Motor neuron (in vitro differentiated cells): ENCODE data around the gene CPAMD8. TPM values are rescaled to one million over a fixed set of nuclear protein-coding genes. Genes with fewer than 3 reads are reported as not detected.
"Not testable (repeated sequence)": the region's sequence is repeated elsewhere in the genome, so short reads cannot be mapped to it uniquely, and the experiment has no call there.

ENCODE experiments used
- ATAC-seq, 8 experiments: fragments of 200-7000 bp; cut with Tn5 transposase; replicated peaks in 6 of 8; 2 replicates each; pipeline ENCODE4 v1.8.0; 2021; ENCODE audit warnings: mild to moderate bottlenecking in 8 of 8, moderate library complexity in 8 of 8
- H3K27ac ChIP-seq, 2 donors: fragments of 250-450 bp; sonication (Bioruptor Pico); 2 replicates each; pipeline ENCODE4 v1.9.0; 2021; ENCODE audit warnings: antibody characterized with exemption in 2 of 2, mild to moderate bottlenecking in 2 of 2, moderate library complexity in 1 of 2
- H3K4me1 ChIP-seq, 2 donors: fragments of 250-450 bp; sonication (Bioruptor Pico); replicated peaks in 1 of 2; 2 replicates each; pipeline ENCODE4 v1.6.1; 2021; ENCODE audit warnings: antibody characterized with exemption in 2 of 2, mild to moderate bottlenecking in 2 of 2, moderate library complexity in 1 of 2
- H3K4me3 ChIP-seq, 5 donors: fragments of 250-450 bp; sonication (Bioruptor Pico); 2 replicates each; pipeline ENCODE4 v1.9.0; 2021; ENCODE audit warnings: antibody characterized with exemption in 5 of 5, mild to moderate bottlenecking in 5 of 5, moderate library complexity in 4 of 5
- WGBS, 10 experiments: fragments of 450-650 bp; shearing (Covaris generic); methylation state at CpG; one replicate each; pipeline ENCODE4 v1.0.0; 2022; 5-methylcytosine and 5-hydroxymethylcytosine counted together
- in situ Hi-C, 9 experiments: fragments of 400-800 bp; cut with MboI; loops; one replicate each; pipeline ENCODE4 v1.15.0; 2021; ENCODE audit warnings: low sequenced_read_pairs in 9 of 9, low pct_unique_long_range_greater_than_20kb in 2 of 9; ENCODE audit not compliant: unreplicated experiment in 9 of 9
- total RNA-seq, 8 experiments: library from RNA; unstranded; fragments of 300-600 nt; gene quantifications; 2 replicates each; pipeline versions ENCODE4 v1.2.3 to v1.2.4, GENCODE V29; 2022

CPAMD8 gene
- total RNA-seq, 8 experiments from 2014 or later: 0.36 to 6.5 (median 3.6) TPM

DNA sequence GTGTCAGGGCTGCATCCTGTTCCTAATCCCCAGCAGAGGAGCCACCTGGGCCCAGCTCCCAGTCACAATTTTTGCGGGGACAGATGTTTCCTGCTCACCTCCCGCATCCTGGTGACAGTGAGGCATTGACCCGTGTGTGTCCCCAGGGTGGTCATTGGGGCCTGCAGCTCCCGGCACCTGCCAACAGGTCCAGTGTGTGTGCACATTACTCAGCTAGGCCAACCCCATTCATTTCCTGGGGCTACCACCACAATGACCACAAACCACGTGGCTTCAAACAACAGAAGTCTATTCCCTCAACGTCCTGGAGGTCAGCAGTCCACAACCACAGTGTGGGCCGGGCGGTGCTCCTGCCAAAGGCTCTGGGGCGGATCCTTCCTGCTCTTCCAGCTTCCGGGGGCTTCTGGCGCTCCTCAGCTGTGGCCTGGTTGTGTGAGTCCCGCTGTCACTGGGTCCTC is 149.7 kb downstream of the CPAMD8 start:
- in situ Hi-C loops: no loop called here
- Histone ChIP-seq H3K4me1 (no peaks in the 10 kb centered on the region), H3K27ac (no peak overlapping the region), H3K4me3 (no peak overlapping the region)
- no peak for ATAC-seq
- 96 to 100% (median 99%) methylated on average over 1 to 7 of the region's 12 CpGs; no CpG with 5 or more reads in 6 of the 10 experiments for WGBS, 10 experiments

DNA sequence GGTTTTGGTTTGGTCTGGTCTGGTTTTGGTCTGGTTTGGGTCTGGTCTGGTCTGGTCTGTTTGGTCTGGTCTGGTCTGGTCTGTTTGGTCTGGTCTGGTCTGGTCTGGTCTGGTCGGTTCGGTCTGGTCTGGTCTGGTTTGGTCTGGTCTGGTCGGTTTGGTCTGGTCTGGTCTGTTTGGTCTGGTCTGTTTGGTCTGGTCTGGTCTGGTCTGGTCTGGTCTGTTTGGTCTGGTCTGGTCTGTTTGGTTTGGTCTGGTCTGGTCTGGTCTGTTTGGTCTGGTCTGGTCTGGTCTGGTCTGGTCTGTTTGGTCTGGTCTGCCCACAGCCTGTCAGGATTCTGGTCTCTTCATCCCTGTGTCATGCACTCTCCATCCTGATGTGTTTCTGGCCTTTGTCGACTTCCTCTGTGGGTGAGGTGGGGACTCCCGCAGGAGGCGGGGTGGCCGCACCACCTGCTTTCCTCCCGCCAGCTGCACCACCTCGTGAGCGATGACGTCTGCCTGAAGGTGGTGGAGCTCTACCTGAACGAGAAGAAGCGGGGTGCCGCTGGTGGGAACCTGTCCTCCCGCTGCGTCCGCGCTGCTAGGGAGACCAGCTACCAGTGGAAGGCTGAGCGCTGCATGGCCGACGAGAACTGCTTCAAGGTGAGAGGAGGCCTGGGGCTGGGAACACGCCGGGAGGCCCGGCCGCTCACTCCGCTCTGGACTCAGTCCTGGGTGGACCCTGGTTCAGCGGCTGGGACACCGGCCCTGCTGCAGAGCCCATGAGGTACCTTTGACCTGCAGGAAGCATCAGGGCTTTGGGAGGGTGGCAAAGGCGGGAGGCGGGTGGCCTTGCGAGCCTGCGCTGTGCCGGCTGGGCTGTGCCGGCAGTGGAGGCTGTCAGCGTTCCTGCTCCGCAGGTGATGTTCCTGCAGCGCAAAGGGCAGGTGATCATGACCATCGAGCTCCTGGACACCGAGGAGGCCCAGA is 150.7 kb downstream of the CPAMD8 start:
- peak in 2 of 8 experiments; percentile 4 to 10 for ATAC-seq
- 91 to 100% (median 94%) methylated on average over 1 to 21 of the region's 39 CpGs; no CpG with 5 or more reads in 4 of the 10 experiments for WGBS, 10 experiments
- no peak overlapping the region for H3K27ac ChIP-seq

DNA sequence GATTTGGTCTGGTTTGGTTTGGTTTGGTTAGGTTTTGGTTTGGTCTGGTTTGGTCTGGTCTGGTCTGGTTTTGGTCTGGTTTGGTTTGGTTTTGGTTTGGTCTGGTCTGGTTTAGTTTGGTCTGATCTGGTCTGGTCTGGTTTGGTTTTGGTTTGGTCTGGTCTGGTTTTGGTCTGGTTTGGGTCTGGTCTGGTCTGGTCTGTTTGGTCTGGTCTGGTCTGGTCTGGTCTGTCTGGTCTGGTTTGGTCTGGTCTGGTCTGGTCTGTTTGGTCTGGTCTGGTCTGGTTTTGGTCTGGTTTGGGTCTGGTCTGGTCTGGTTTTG is 151.7 kb downstream of the CPAMD8 start:
- ATAC-seq, in situ Hi-C loops, H3K4me3 ChIP-seq, H3K4me1 ChIP-seq, H3K27ac ChIP-seq: not testable (repeated sequence)

More for the DNA sequence above, 150.7 kb downstream of the CPAMD8 start:
- H3K4me3 ChIP-seq: no peak overlapping the region
- in situ Hi-C loops: no loop called here
- no peaks in the 10 kb centered on the region for H3K4me1 ChIP-seq

DNA sequence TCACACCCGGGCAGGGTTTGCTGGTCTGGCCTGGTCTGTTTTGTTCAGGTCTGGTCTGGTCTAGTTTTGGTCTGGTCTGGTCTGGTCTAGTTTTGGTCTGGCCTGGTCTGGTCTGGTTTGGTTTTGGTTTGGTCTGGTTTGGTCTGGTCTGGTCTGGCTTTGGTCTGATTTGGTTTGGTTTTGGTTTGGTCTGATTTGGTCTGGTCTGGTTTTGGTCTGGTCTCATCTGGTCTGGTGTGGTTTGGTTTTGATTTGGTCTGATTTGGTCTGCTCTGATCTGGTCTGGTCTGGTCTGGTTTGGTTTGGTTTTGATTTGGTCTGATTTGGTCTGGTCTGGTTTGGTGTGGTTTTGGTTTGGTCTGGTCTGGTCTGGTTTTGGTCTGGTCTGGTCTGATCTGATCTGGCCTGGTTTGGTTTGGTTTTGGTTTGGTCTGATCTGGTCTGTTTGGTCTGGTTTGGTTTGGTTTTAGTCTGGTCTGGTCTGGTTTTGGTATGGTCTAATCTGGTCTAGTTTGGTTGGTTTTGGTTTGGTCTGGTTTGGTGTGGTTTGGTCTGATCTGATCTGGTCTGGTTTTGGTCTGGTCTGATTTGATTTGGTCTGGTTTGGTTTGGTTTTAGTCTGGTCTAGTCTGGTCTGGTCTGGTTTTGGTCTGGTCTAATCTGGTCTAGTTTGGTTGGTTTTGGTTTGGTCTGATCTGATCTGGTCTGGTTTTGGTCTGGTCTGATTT is 152.2 kb downstream of the CPAMD8 start:
- in situ Hi-C loops: no loop called here
- Histone ChIP-seq H3K4me3 (no peak overlapping the region), H3K4me1 (no peaks in the 10 kb centered on the region), H3K27ac (peak overlapping the region in 1 of 2 donors; percentile 26)
- 89 to 100% (median 100%) methylated on average over 1 of the region's 1 CpG; no CpG with 5 or more reads in 7 of the 10 experiments for WGBS, 10 experiments
- ATAC-seq: peak in 2 of 8 experiments; percentile 39 to 41

DNA sequence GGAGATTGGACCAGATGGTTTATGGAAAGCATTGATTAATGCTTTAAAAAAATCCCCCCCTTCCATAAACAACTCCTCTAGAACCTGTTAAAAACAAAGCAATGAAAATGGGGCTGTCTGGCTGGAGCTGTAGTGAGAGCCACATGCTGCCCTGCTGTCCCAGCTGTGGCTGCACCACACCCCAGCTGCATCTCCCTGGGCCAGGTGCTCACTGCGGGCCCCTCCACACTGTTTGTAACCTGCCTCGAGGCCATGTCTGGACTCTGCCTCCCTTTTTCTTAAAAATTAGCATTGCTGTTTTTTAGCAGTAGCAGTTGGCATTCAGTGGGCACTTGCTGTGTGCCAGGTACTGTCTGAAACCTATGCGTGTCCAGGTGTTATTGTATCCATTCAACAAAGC is 153.0 kb downstream of the CPAMD8 start:
- H3K27ac ChIP-seq: no peak overlapping the region
- 83 to 100% (median 94%) methylated on average over 1 to 3 of the region's 3 CpGs; no CpG with 5 or more reads in 5 of the 10 experiments for WGBS, 10 experiments
- no peak overlapping the region for H3K4me3 ChIP-seq
- in situ Hi-C loops: no loop called here
- H3K4me1 ChIP-seq: no peaks in the 10 kb centered on the region
- ATAC-seq: peak in 3 of 8 experiments; percentile 41 to 84 (median 68)

DNA sequence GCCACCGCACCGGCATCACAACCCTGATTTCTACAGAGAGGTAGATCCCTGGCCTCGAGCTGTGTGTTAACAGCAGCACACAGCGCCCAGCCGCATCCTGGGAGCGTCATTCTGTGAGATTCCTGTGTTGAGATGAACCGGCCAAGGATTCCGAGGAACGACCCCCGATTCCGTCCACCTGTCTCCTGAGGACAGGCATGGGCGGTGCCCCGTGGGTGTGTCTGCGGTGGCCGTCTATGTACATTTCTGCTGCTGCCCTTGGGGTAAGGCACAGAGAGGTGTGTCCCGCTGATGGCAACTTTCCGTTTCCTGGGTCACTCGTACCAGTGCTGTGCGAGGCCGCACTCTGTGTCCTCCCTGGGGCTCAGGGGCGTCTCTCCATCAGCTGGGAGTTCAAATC is 153.9 kb downstream of the CPAMD8 start:
- Histone ChIP-seq H3K4me3 (no peak overlapping the region), H3K27ac (no peak overlapping the region), H3K4me1 (no peaks in the 10 kb centered on the region)
- no peak for ATAC-seq
- in situ Hi-C loops: no loop called here
- 88 to 100% (median 97%) methylated on average over 1 to 10 of the region's 21 CpGs; no CpG with 5 or more reads in 7 of the 10 experiments for WGBS, 10 experiments

DNA sequence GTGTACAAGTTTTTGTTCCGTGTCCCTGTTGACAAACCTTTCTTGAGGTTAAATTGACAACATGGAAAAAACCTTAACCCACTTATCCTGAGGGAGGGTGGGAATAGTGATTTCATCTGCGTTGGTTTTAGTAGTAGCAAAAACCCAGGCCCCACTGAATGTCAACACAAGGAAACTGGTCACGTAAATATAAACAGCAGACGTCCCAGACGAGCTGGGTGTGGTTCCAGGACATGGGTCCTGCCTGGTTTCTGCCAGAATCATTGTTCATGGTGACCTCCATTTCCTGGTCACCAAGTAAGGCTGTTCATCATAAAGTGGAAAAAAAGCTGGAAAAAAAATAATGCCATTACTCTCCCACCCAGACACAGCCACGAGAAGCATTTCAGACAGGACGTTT is 154.7 kb downstream of the CPAMD8 start:
- in situ Hi-C loops: no loop called here
- no peak overlapping the region for H3K4me3 ChIP-seq
- whole genome bisulfite sequencing, 10 experiments: 40 to 100% (median 83%) methylated on average over 1 to 7 of the region's 7 CpGs; no CpG with 5 or more reads in 1 of the 10 experiments
- no peak for ATAC-seq
- no peak overlapping the region for H3K27ac ChIP-seq
- no peaks in the 10 kb centered on the region for H3K4me1 ChIP-seq

DNA sequence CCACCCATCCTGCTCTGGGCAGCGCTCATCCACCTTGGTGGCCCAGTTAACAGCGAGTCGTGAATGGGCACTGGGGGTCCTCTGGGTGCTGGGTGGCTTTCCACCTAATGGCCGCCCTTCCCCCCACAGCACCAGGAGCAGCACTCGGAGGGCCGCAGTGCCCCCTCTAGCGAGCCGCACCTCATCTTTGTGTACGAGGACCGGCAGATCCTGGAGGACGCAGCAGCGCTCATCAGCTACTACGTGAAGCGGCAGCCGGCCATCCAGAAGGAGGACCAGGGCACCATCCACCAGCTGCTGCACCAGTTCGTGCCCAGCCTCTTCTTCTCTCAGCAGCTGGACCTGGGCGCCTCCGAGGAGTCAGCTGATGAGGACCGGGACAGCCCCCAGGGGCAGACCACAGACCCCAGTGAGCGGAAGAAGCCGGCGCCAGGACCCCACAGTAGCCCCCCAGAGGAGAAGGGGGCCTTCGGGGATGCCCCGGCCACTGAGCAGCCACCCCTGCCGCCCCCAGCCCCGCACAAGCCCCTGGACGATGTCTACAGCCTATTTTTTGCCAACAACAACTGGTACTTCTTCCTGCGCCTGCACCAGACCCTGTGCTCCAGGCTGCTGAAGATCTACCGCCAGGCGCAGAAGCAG is 157.2 kb downstream of the CPAMD8 start:
- no peaks in the 10 kb centered on the region for H3K4me1 ChIP-seq
- ATAC-seq: peak in 3 of 8 experiments; percentile 3 to 26 (median 4)
- in situ Hi-C loops: no loop called here
- 70 to 100% (median 94%) methylated on average over 2 to 15 of the region's 30 CpGs; no CpG with 5 or more reads in 5 of the 10 experiments for WGBS, 10 experiments
- H3K27ac ChIP-seq: no peak overlapping the region
- no peak overlapping the region for H3K4me3 ChIP-seq

DNA sequence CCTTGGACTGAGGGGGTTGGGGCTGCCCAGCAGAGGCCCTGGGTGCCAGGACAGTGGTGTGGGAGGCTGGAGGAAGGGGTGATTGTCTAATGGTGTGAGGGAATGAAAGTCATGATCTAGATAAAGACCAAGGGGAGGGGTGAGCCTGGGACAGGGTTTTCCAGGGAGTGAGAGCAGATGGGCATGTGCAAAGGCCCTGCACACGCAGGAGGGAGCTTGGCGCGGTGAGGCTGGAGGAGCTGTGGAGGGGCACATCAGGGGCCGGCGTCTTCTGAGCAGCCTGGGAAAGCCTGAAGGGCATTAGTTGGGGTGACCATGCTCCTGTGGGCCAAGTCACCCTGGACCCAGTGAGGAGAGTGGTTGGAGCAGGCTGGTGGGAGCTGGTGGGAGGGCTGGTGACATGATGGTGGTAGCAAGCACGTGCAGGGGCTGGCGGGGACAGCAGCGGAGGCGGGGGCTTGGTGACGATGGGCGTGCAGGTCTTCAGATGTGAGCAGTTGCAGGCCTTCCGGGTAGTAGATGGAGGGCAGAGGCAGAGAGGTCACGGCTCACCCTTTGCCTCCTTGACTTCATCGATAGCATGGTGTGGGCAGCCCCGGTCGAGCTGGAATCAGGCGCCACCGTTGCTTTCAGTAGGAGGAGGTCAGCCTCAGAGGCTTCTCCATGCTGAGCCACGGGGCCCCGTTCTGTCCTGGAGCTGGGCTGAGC is 158.0 kb downstream of the CPAMD8 start:
- in situ Hi-C loops: no loop called here
- Histone ChIP-seq H3K4me3 (no peak overlapping the region), H3K4me1 (no peaks in the 10 kb centered on the region), H3K27ac (no peak overlapping the region)
- peak in 2 of 8 experiments; percentile 5 to 20 for ATAC-seq
- 80 to 100% (median 98%) methylated on average over 1 to 5 of the region's 20 CpGs; no CpG with 5 or more reads in 4 of the 10 experiments for WGBS, 10 experiments

DNA sequence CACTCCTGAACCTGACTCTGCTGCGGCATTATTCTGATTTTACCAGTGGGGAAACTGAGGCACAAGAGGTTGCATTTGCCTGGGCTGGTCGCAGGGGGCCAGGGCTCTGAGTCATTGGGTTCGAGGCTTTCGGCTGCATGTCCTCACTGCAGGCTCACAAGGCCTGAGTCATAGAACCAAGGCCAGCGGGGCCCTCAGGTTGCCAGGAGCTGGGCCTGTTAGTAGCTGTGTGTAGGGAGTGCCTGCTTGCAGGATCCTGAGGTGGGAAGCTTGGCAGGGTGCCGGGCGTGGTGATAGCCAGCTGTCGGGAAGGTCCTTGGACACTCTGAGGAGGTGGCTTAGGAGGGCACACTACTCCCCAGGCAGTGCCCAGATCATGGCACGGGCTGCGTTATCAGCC is 159.4 kb downstream of the CPAMD8 start:
- Histone ChIP-seq H3K4me1 (no peaks in the 10 kb centered on the region), H3K4me3 (no peak overlapping the region), H3K27ac (no peak overlapping the region)
- WGBS, 10 experiments: 85 to 92% methylated on average over 2 to 8 of the region's 10 CpGs; no CpG with 5 or more reads in 8 of the 10 experiments
- ATAC-seq: peak in 1 of 8 experiments; percentile 42
- in situ Hi-C loops: no loop called here

DNA sequence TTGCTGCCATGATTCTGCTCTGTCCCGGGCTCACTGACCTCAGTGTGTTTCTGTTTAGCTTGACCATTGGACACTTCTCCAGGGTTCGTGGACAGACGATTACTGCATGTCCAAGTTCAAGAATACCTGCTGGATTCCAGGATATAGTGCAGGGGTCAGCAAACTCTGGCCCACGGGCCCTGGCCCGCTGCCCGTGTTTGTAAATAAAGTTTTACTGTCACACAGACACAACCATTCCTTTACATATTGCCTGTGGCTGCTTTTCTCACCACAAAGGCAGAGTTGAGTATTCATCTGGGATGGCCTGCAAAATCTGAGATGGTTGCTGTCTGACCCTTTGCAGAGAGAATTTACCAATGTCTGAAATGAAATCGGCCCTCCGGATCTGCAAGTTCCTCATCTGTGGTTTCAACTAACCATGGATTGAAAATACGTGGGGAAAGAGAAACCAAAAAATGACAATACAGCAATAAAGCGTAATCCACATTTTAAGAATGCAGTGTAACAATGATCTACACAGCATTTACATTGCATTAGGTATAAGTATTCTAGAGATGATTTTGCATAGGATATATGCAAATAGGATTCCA is 163.7 kb downstream of the CPAMD8 start:
- Histone ChIP-seq H3K4me3 (no peak overlapping the region), H3K4me1 (no peaks in the 10 kb centered on the region), H3K27ac (no peak overlapping the region)
- in situ Hi-C loops: no loop called here
- 73 to 100% (median 96%) methylated on average over 1 to 9 of the region's 10 CpGs for WGBS, 10 experiments
- ATAC-seq: no peak

DNA sequence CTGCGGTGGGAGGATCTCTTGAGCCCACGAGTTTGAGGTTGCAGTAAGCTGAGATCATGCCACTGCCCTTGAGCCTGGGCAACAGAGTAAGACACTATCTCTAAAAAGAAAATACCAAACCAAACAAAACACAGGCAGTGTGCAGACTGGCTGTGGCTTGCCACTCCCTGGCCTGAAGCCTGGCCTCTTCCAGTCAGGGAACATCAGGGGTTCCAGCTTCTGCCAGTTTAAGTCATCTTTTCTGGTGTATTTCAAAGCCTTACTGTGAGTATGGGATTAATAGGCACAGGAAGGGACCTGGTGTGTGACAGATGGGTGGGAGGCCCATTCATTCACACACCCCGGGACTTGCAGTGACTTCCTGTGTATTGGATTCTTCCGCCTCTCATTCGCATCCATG is 164.8 kb downstream of the CPAMD8 start:
- no peak overlapping the region for H3K4me3 ChIP-seq
- WGBS, 10 experiments: 60 to 100% (median 100%) methylated on average over 1 to 4 of the region's 5 CpGs; no CpG with 5 or more reads in 3 of the 10 experiments
- in situ Hi-C loops: no loop called here
- H3K27ac ChIP-seq: no peak overlapping the region
- peak in 2 of 8 experiments; percentile 51 to 82 for ATAC-seq
- H3K4me1 ChIP-seq: no peaks in the 10 kb centered on the region
